ENCODE measurements around the gene UQCRC1. TPM values are rescaled to one million over a fixed set of nuclear protein-coding genes. Genes with fewer than 3 reads are reported as not detected.

The UQCRC1 gene
- total RNA-seq, 1 donor from 2014 or later: 132 TPM

DNA sequence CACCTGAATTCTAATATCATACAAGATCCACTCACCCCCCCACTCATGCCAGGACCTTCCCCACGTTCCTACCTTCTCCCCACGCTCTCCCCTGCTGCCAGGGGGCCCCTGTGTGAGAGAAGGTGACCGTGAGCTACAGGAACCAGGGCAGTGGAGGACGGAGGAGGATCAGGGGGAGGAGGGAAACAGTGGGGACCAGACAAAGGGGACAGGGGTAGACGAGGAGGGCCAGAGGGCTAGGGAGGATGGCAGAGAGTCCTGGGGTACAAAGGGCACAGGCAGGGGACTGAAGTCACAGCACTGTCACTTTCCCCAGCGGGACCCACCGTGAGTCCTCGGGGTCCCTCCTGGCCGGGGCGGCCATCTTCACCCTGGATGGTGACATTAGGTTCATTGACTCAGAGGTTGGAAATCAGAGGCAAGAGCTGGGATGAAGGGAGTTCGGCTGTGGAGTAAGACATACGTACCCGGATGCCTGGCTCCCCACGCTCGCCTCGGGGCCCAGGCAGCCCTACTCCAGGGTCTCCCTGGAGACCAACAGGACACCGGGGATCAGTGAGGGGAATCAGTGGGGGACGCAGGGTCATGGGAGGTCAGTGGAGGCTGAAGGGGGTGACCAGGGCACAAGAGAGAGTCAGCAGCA, 39.5 kb downstream of the UQCRC1 start:
- DNase-seq: no peak

DNA sequence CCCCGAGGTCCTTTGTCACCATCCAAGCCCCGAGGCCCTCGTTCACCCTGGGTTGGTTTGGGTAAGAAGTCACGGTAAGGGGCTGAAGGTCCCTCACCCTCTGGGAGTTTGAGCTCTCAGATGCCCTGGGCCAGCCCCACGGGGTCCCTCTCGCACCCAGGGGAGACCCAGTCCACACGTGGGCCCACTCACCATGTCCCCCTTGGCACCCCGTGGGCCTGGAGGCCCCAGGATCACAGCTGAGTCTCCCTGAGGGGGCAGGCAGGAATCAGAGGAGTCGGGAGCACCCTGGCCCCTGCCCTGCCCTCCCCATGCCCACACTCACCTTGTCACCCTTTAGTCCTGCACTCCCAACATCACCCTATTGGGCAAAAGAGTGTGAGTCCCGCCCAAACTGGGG, 40.0 kb downstream of the UQCRC1 start:
- no peak for DNase-seq

DNA sequence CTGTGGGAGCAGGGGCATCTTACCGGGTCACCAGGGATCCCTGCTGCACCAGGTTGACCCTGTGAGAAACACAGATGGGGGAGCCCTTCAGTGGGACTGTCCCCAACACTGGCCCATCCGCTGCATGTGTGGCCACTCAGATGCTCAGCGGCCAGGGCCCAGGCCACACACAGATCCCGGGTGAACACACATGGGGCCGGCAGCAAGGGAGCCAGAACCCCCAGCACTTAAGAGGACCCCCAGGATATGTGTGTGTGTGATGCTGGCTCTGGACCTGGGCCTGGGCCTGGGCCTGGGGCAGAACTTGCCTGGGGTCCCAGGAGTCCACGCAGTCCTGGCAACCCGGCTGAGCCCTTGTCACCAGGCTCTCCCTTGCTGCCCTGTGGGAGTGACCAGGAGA, 41.0 kb downstream of the UQCRC1 start:
- no peak for DNase-seq

DNA sequence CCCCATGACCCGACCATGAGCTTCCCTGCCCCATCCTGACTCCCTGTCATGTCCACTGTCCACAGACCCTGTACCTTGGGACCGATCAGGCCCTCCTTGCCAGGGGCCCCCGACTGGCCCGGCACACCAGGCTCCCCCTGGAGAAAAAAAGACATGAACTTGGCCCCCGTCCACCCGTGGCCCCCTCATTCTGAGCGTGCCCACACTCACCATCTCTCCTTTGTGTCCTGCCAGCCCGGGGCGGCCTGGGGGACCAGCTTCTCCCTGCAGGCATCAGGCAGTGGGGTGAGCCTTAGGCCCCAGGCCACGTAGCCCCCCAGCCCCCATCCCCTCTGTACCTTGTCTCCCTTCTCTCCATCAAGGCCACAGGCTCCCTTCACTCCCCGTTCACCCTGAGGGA, 41.9 kb downstream of the UQCRC1 start:
- DNase-seq: no peak

DNA sequence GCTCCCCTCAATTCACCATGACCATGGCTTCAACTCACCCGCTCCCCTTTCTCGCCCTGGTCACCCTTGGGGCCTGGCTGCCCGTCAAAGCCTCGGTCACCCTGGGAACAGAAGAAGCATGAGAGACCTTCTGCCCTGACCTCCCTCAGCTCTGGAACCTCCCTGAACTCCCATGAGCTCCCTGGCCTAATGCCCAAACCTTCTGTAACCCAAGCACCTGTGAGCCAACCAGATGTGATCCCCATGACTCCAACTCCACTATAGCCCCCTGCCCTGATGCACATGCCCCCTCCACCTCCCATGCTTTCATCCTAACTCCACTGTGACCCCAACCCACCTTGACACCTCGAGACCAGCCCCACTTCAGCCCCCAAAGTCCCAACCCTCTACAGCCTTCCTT, 42.4 kb downstream of the UQCRC1 start:
- DNase-seq: no peak

DNA sequence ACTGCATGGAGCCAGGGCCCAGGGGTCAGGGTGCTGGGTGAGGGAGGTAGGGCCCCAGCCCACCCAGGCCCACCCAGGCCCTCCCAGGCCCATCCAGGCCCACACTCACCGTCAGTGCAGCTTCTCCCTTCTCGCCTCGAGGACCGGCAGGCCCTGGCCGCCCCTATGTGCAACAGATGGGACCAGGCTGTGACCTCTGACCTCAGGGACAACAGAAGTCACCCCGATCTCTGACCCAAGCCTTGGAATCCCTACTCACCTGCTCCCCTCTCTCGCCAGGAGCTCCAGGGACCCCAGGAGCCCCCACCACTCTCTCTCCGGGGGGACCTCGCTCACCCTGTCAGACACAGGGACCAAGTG, 43.1 kb downstream of the UQCRC1 start:
- DNase-seq: no peak

DNA sequence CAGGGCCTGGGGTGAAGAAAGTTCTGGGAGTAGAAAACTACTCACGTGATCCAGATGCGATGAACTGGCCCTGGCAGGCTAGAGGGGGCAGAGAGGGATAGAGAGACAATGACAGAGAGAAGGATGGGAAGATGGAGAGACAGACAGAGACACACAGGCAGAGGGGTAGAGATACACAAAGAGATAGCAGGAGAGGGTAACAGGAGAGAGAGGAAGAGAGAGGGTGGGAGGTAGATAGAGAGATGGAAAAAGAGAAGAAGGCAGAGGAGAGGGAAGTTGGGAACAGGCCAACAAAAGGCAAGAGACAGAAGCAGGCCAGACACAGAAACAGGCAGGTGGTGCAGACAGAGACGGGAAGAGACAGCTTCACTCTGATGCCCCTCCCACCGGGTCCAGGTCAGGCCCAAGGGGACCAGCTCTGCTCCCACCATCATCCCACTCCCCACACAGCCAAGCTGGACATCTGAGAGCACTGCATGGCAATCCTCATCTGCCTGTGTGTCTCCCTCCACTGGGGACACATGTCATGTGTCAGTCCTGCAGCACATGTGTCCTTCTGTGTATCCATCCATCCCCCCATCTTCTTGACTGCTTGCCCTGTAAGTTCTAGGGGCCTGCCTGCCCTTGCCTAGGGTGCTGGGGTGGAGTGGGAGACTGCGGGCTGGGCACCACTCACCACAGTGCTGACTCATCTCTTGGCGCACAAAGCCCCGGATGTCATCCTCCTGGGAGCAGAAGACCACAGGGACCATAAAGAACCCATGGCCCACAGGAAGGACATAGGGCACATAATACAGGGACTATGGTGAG, 43.6 kb downstream of the UQCRC1 start:
- DNase-seq: no peak

DNA sequence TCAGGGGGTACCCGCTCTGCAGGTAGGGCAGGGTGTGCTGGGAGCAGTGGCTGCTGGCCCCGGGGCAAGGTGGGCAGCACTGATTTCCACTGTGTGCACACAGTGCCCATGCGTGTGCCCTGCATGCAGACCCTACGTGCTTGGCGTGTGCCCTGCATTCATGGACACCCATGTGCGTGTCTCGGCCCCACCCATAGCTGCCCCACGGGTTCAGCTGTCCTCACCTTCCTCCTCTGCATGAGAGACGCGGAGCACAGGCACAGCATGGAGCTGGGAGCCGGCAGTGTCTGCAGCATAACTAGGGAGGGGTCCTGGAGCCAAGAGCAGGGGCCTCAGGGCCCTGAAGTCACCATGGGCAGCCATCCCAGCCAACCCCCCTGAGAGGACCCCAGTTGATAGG, 44.3 kb downstream of the UQCRC1 start:
- no peak for DNase-seq

DNA sequence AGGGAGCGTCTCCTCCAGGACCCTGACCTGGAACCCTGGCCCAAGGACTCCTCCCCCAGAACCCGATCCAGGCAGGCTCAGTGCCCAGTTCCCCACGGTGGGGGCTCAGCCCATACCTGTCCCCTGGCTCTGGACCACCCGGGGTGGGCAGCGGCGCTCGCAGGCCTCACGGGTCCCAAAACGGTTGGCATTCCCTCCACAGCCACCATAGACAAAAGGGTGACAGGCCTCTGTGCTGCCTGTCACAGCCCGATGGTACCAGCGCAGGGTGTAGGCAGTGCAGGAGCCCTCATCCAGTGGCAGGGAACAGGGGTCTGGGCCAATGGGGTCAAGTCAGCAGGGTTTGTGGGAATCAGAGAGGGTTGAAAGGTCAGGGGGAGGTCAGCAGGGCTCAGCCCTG, 44.8 kb downstream of the UQCRC1 start:
- DNase-seq: no peak

DNA sequence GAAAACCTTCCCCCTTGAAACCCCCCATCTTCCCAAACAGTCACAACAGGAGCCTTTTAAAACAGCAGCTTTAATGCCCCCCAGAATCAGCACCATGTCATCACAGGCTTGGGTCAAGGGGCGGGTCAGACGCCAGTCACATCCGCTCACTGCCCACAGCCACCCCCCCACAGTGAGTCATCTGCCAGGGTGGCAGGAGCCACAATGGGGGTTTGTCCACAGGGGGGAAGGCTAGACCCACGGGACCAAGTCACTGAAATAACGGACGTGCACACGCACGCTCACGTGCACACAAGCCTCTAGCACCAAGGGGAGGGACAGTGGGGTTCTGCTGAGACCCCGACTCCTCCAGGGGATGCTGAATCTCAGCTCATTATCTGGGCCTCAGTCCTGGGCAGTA, 45.4 kb downstream of the UQCRC1 start:
- DNase-seq: no peak

DNA sequence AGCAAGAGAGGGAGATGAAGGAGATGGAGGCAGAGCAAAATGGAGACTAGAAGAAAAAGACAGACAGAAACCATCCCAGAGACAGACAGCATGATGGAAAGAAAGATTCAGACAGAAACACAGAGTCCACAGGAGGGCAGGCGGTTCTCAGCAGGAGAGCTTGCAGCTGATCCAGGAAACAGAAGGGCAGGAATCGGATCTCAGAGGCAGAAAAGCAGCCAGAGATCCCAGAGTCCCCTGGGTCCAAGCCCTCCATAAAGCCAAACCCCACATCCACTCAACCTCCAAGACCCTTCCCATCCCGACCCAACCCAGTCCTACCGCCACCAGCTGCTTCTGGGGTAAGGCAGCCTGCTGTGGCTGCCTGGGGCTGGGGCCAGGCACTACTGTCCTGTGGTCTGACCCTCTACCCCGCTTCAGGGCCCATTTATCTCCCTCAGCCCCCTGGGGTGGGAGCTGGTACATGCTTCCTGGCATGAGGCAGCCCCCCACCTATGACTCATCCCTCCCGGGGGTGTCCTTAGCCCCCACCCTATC, 46.0 kb downstream of the UQCRC1 start, which contains the start of gene UCN2:
UCN2 (minus strand) TSS at position 400 of the 537 bp plus-strand sequence. CDS start 657 bp downstream, outside the sequence.
- DNase-seq: no peak

DNA sequence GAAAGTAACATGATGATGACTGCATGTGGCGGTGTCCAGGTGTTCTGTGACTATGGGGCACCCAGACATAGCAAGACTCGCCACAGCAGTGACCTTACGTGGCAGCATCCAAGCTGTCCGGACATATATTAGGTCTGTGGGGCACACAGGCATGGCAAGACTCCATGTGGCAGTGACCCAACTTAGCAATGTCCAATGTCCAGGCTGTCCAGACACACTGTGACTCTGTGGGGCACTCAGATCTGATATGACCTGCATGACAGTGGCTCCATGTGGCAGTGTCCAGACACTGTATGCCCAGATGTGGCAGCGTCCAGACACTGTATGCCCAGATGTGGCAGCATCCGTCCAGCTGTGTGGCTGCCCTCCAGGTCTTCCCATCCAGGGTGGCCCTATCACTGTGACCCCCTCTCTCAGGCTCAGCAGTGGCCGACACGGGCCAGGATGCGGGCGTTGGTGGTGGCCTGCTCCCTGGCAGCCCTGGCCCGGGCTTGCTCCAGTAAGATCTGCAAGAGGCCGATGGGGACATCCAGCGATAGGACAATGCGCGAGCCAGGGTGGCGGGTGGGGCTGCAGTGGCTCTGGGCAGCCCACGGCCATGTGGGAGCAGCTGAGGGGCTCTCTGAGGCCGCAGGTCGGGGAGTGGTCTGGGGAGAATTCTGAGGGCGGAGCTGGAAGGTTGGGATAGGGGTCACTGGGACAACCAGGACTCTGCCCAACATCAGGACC, 46.9 kb downstream of the UQCRC1 start:
- DNase-seq: no peak

DNA sequence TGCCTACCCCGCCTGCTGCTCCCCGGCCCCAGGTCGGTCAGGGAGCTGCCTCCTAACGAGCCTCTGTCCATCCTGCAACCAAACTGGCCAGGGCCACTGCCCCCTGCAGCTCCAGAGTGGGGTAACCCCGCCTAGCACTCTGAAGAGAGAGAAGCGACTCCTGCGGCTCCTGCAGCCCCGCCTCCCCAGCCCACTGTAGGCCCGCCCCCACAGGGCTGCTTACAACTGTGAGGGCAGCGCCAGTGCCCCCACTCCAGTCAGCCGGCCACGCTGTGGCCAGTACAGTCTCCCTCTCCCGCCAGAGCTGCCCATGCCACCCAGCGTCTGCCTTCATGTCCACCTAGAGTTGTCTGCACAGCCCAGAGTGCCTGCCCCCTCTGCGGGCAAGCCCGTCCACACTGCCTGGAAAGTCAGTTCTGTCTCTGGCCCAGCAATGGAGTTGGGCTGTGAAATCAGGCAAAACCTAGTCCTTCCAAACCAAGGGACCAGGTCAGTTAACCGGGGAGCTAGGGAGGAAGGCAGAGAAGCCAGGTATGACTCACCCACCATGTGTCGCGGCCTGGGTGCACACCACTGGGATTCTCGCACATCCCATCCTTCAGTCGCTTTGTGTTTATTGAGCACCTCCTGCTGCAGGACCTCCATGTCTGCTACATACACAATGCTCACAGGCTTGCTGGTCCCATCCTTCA, 48.3 kb downstream of the UQCRC1 start:
- no peak for DNase-seq

DNA sequence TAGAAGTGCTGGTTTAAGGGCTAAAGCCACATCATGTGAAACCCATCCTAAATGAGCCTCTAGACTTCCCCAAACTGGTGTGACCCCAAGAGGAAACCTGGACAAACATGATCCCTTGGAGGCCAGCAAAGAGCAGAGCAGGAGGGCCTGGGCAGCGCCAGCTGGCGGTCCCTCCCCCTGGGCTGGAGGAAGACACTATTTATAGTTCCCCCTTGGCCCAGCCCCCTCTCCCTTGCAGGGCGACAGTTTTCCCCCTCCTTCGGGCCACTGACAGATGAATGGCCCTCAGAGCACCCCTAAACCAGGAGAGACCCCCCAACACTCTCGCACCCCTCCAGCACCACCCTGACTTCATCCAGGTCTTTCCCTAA, 48.8 kb downstream of the UQCRC1 start:
- DNase-seq: no peak

DNA sequence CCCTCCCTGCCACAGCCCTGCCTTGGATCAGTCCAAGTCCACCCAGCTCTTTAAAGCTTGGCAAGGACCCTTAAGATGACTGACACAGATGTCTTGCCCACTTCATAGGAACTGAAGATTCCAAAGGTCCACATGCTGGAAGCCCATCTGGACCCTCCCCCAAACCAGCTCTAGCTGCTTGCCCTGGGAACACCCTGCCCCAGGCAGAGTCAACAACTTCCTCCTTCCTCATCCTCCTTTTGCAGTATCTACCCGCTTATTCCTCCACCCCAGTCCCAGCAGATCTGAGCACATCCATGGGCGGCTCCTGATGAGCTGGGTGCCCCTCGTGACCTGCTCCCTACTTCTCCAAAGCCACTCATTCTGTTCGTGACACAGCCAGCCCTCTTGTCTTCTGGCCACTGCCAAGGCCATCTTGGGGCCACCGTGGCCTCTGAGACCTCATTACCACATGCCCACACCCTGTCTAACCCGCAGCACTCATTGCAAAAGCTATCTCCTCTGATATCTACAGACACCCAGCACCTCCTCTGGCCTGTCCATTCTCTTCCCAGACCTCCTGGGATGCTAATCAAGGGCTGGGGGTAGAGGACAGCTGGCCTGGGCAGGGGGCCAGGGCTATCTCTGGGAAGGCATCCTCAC, 50.8 kb downstream of the UQCRC1 start:
- DNase-seq: no peak

DNA sequence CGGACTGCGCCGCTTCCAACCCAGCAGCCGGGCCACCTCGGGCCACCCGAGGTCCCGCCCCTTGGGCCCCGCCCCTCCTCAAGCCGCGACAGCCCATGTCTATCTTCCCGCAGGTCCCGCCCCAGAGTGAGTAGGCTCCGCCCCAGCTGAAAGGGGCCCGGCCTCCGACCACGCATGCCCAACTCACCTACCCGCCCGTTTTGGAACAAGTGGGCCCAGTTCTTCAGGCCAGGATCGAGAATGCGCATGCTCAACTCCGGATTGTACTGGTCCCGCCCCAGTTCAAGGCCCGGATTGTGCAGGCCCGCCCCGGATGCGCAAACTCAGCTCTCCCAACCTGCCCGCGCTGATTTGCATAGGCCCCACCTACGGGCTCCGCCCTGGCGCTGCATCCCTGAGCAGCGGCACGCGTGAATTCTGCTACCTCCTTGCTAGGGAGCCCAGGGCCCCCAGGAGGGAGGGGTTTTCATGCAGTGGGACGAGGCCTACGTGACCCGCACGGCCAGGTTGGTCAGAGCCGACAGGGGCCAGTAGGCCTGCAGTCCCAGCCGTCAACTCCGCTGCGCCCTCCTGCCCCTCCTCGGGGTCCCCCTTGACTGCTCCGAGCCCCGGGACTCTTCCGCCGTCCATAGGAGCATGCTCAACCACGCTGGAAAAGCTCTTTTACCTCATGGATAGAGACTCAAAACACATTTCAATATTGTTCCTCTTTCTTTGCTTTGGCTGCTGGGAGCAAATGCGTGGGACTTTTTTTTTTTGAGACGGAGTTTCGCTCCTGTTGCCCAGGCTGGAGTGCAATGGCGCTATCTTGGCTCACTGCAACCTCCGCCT, 52.4 kb downstream of the UQCRC1 start, which contains the start of gene PFKFB4:
PFKFB4 (minus strand) TSS at position 8 of the 831 bp plus-strand sequence. CDS start 26 bp downstream, outside the sequence.
- peak; percentile 99 for DNase-seq

DNA sequence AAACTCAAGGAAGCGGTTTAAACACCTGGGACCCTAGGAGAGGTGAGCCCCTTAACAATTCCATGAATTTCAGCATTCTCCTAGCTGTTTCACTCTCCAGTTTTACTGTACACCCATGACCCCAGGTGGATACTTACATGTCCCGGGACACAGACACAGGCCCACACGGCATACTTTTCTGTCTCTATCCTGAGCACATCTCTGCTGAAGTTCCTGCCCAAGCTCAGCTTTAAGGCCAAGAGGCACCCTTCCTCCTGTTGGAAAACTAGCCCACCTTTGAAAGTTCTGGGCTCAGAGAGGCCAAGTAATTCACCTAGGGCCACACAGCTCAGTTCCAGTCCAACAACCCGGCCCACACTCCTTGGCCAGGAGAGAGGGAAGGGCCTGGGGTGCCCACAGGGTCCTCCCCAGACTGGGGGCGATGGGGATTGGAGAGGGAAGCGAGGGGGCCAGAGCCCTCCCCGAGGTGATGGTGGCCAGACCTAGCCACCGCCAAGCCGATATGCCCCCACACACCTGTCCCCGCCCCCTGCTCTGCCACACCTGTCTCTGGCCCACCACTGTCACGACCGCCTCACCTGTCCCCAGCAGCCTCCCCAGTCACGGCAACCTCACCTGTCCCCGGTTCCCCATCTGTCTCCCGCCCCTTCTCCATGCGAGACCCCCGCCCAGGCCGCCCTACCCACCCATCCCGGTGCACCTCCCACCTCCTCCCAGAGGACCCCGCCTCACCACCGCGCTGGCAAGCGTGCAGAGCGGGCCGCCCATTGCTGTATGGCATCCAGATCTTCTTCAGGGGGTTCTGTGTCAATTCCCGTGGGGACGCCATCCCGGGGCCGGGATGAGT, 53.3 kb downstream of the UQCRC1 start:
- no peak for DNase-seq

DNA sequence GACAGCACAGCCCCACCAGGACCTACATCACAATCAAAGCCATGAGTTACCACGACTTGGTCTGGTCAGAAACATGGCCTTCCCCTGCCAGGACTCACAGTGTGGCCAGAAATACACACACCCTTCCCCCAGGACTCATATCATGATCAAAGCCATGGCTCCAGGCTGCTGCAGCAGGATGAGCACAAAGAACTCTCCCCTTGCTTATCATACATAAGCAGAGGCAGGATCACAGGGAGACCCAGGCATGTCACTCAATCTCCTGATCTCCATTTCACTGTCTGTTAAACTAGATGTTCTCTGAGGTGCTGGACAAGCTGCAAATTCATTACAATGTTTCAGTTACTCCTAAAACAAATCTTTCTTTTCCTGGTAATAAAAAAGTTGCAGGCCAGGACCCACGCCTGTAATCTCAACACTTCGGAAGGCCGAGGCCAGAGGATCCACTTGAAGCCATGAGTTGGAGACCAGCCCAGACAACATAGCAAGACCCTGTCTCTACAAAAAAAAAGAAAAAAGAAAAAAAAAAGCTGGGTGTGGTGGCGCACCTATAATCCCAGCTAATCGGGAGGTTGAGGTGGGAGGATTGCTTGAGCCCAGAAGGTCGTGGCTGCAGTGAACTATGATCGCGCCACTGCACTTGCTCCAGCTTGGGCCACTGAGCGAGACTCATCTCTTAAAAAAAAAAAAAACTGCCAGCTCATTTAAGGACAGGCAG, 54.1 kb downstream of the UQCRC1 start:
- no peak for DNase-seq

All from skin of body (tissue), 2 donors.